CD4-positive, alpha-beta T cell treated with Interleukin-21 for 1 hour (primary cell): ENCODE results near the gene ST6GALNAC3.

ENCODE experiments used
- DNase-seq: peaks from one replicate; pipeline ENCODE4 v3.0.0-alpha.2; 2020

ST6GALNAC3 gene

GRCh38 chr1:76371941-76372340 lies 297.4 kb downstream of the ST6GALNAC3 start:
- no peak for DNase-seq

GRCh38 chr1:76374086-76374485 lies 299.5 kb downstream of the ST6GALNAC3 start:
- DNase-seq, result no peak

GRCh38 chr1:76377247-76377646 lies 302.7 kb downstream of the ST6GALNAC3 start:
- DNase-seq, result no peak

GRCh38 chr1:76379506-76379905 lies 305.0 kb downstream of the ST6GALNAC3 start:
- DNase-seq, result no peak

- DNase-seq, result no peak
Observed at GRCh38 chr1:76381450-76382097, 307.0 kb downstream of the ST6GALNAC3 start.

- DNase-seq, result no peak
Observed at GRCh38 chr1:76388261-76388660, 313.7 kb downstream of the ST6GALNAC3 start.

- DNase-seq, result no peak
Observed at GRCh38 chr1:76390456-76390855, 315.9 kb downstream of the ST6GALNAC3 start.

- no peak for DNase-seq
Observed at GRCh38 chr1:76395059-76395458, 320.5 kb downstream of the ST6GALNAC3 start.

GRCh38 chr1:76402128-76402527 lies 327.6 kb downstream of the ST6GALNAC3 start:
- DNase-seq, result no peak

- no peak for DNase-seq
Observed at GRCh38 chr1:76408303-76408702, 333.8 kb downstream of the ST6GALNAC3 start.

GRCh38 chr1:76410499-76410898 lies 336.0 kb downstream of the ST6GALNAC3 start:
- no peak for DNase-seq

- no peak for DNase-seq
Observed at GRCh38 chr1:76418531-76418930, 344.0 kb downstream of the ST6GALNAC3 start.

- DNase-seq, result no peak
Observed at GRCh38 chr1:76419603-76420002, 345.1 kb downstream of the ST6GALNAC3 start.

- DNase-seq, result no peak
Observed at GRCh38 chr1:76425201-76426145, 350.9 kb downstream of the ST6GALNAC3 start.

- no peak for DNase-seq
Observed at GRCh38 chr1:76426606-76427005, 352.1 kb downstream of the ST6GALNAC3 start.

- DNase-seq, result no peak
Observed at GRCh38 chr1:76428028-76428427, 353.5 kb downstream of the ST6GALNAC3 start.

- DNase-seq, result no peak
Observed at GRCh38 chr1:76430531-76430930, 356.0 kb downstream of the ST6GALNAC3 start.

- DNase-seq, result no peak
Observed at GRCh38 chr1:76433526-76433925, 359.0 kb downstream of the ST6GALNAC3 start.

GRCh38 chr1:76443217-76443616 lies 368.7 kb downstream of the ST6GALNAC3 start:
- DNase-seq, result no peak

- DNase-seq, result no peak
Observed at GRCh38 chr1:76444773-76445172, 370.2 kb downstream of the ST6GALNAC3 start.

GRCh38 chr1:76450229-76450628 lies 375.7 kb downstream of the ST6GALNAC3 start:
- no peak for DNase-seq

- DNase-seq, result no peak
Observed at GRCh38 chr1:76463278-76463677, 388.7 kb downstream of the ST6GALNAC3 start.

- no peak for DNase-seq
Observed at GRCh38 chr1:76463849-76464248, 389.3 kb downstream of the ST6GALNAC3 start.

- no peak for DNase-seq
Observed at GRCh38 chr1:76465030-76465429, 390.5 kb downstream of the ST6GALNAC3 start.
